Measurements from ENCODE around the gene STK24. TPM values are rescaled to one million over a fixed set of nuclear protein-coding genes. Genes with fewer than 3 reads are reported as not detected.
"Not testable (repeated sequence)": the region's sequence is repeated elsewhere in the genome, so short reads cannot be mapped to it uniquely, and the experiment has no call there.

The STK24 gene
- polyA plus RNA-seq, 2 donors, result 104 to 122 TPM

- Histone ChIP-seq H3K27me3 (ENCODE audit: control insufficient read depth in 1 of 2, insufficient read depth in 2 of 2, low read length in 2 of 2) (no peaks in the 10 kb centered on the region), H3K4me3 (ENCODE audit: low read depth in 1 of 2, low read length in 2 of 2) (peak overlapping the region; percentile 97 to 98), H3K36me3 (ENCODE audit: control insufficient read depth in 2 of 2, insufficient read depth in 2 of 2, low read length in 1 of 2) (no peaks in the 10 kb centered on the region), H3K9me3 (ENCODE audit: control insufficient read depth in 2 of 2, insufficient read depth in 1 of 2, low read depth in 1 of 2, low read length in 1 of 2) (no peaks in the 10 kb centered on the region), H3K27ac (ENCODE audit: low read depth in 2 of 2, low read length in 1 of 2) (peak overlapping the region; percentile 98), H3K4me1 (ENCODE audit: control insufficient read depth in 2 of 2, insufficient read depth in 2 of 2, low read length in 1 of 2) (peaks cover 4 to 8% of the 10 kb centered on the region in 2 donors)
- WGBS, 2 donors, result 14 to 15% methylated on average over 12 of the region's 12 CpGs
These were observed 1.7 kb downstream of the STK24 start for GRCh38 chr13:98575009-98575903.

- H3K4me1 ChIP-seq (ENCODE audit: control insufficient read depth in 2 of 2, insufficient read depth in 2 of 2, low read length in 1 of 2), result peaks cover 9 to 12% of the 10 kb centered on the region in 2 donors
- H3K27me3 ChIP-seq (ENCODE audit: control insufficient read depth in 1 of 2, insufficient read depth in 2 of 2, low read length in 2 of 2), result no peaks in the 10 kb centered on the region
These were observed 4.8 kb downstream of the STK24 start for GRCh38 chr13:98571955-98572662.

GRCh38 chr13:98570929-98571372, 6.0 kb downstream of the STK24 start:
- H3K4me1 ChIP-seq (ENCODE audit: control insufficient read depth in 2 of 2, insufficient read depth in 2 of 2, low read length in 1 of 2), result peaks cover 11 to 22% of the 10 kb centered on the region in 2 donors
- H3K27ac ChIP-seq (ENCODE audit: low read depth in 2 of 2, low read length in 1 of 2), result peak overlapping the region; percentile 68 to 95
- 20 to 25% methylated on average over 10 of the region's 10 CpGs for WGBS, 2 donors
- no peaks in the 10 kb centered on the region for H3K27me3 ChIP-seq (ENCODE audit: control insufficient read depth in 1 of 2, insufficient read depth in 2 of 2, low read length in 2 of 2)
- peak overlapping the region; percentile 30 to 97 for H3K4me3 ChIP-seq (ENCODE audit: low read depth in 1 of 2, low read length in 2 of 2)
- H3K36me3 ChIP-seq (ENCODE audit: control insufficient read depth in 2 of 2, insufficient read depth in 2 of 2, low read length in 1 of 2), result no peaks in the 10 kb centered on the region
- H3K9me3 ChIP-seq (ENCODE audit: control insufficient read depth in 2 of 2, insufficient read depth in 1 of 2, low read depth in 1 of 2, low read length in 1 of 2), result no peaks in the 10 kb centered on the region

More at GRCh38 chr13:98571955-98572662, 4.8 kb downstream of the STK24 start:
- 44 to 45% methylated on average over 11 of the region's 11 CpGs for WGBS, 2 donors
- Histone ChIP-seq H3K4me3 (ENCODE audit: low read depth in 1 of 2, low read length in 2 of 2) (peak overlapping the region; percentile 32 to 97), H3K9me3 (ENCODE audit: control insufficient read depth in 2 of 2, insufficient read depth in 1 of 2, low read depth in 1 of 2, low read length in 1 of 2) (no peaks in the 10 kb centered on the region), H3K27ac (ENCODE audit: low read depth in 2 of 2, low read length in 1 of 2) (peak overlapping the region; percentile 80 to 92), H3K36me3 (ENCODE audit: control insufficient read depth in 2 of 2, insufficient read depth in 2 of 2, low read length in 1 of 2) (no peaks in the 10 kb centered on the region)

GRCh38 chr13:98569494-98570367, 7.2 kb downstream of the STK24 start:
- 78 to 79% methylated on average over 17 of the region's 17 CpGs for WGBS, 2 donors
- not testable (repeated sequence) for H3K36me3 ChIP-seq (ENCODE audit: control insufficient read depth in 2 of 2, insufficient read depth in 2 of 2, low read length in 1 of 2); H3K9me3 ChIP-seq (ENCODE audit: control insufficient read depth in 2 of 2, insufficient read depth in 1 of 2, low read depth in 1 of 2, low read length in 1 of 2); H3K27me3 ChIP-seq (ENCODE audit: control insufficient read depth in 1 of 2, insufficient read depth in 2 of 2, low read length in 2 of 2)
- peak overlapping the region; percentile 65 to 73 for H3K27ac ChIP-seq (ENCODE audit: low read depth in 2 of 2, low read length in 1 of 2)
- H3K4me1 ChIP-seq (ENCODE audit: control insufficient read depth in 2 of 2, insufficient read depth in 2 of 2, low read length in 1 of 2), result peaks cover 15 to 26% of the 10 kb centered on the region in 2 donors
- peak overlapping the region in 1 of 2 donors; percentile 97 for H3K4me3 ChIP-seq (ENCODE audit: low read depth in 1 of 2, low read length in 2 of 2)

GRCh38 chr13:98568918-98569317, 8.0 kb downstream of the STK24 start:
- Histone ChIP-seq H3K27ac (ENCODE audit: low read depth in 2 of 2, low read length in 1 of 2) (peak overlapping the region in 1 of 2 donors; percentile 54), H3K27me3 (ENCODE audit: control insufficient read depth in 1 of 2, insufficient read depth in 2 of 2, low read length in 2 of 2) (no peaks in the 10 kb centered on the region), H3K36me3 (ENCODE audit: control insufficient read depth in 2 of 2, insufficient read depth in 2 of 2, low read length in 1 of 2) (peaks cover 0 to 3% of the 10 kb centered on the region in 2 donors), H3K4me3 (ENCODE audit: low read depth in 1 of 2, low read length in 2 of 2) (no peak overlapping the region), H3K4me1 (ENCODE audit: control insufficient read depth in 2 of 2, insufficient read depth in 2 of 2, low read length in 1 of 2) (peaks cover 15 to 26% of the 10 kb centered on the region in 2 donors), H3K9me3 (ENCODE audit: control insufficient read depth in 2 of 2, insufficient read depth in 1 of 2, low read depth in 1 of 2, low read length in 1 of 2) (no peaks in the 10 kb centered on the region)
- 81 to 83% methylated on average over 4 of the region's 4 CpGs for WGBS, 2 donors

- Histone ChIP-seq H3K4me1 (ENCODE audit: control insufficient read depth in 2 of 2, insufficient read depth in 2 of 2, low read length in 1 of 2) (peaks cover 15 to 26% of the 10 kb centered on the region in 2 donors), H3K27ac (ENCODE audit: low read depth in 2 of 2, low read length in 1 of 2) (peak overlapping the region in 1 of 2 donors; percentile 71), H3K9me3 (ENCODE audit: control insufficient read depth in 2 of 2, insufficient read depth in 1 of 2, low read depth in 1 of 2, low read length in 1 of 2) (no peaks in the 10 kb centered on the region), H3K27me3 (ENCODE audit: control insufficient read depth in 1 of 2, insufficient read depth in 2 of 2, low read length in 2 of 2) (no peaks in the 10 kb centered on the region), H3K4me3 (ENCODE audit: low read depth in 1 of 2, low read length in 2 of 2) (peak overlapping the region in 1 of 2 donors; percentile 37), H3K36me3 (ENCODE audit: control insufficient read depth in 2 of 2, insufficient read depth in 2 of 2, low read length in 1 of 2) (peaks cover 0 to 3% of the 10 kb centered on the region in 2 donors)
- WGBS, 2 donors, result 89 to 93% methylated on average over 13 of the region's 13 CpGs
These were observed 9.8 kb downstream of the STK24 start for GRCh38 chr13:98567140-98567539.

GRCh38 chr13:98565726-98566565, 11.0 kb downstream of the STK24 start:
- no peaks in the 10 kb centered on the region for H3K27me3 ChIP-seq (ENCODE audit: control insufficient read depth in 1 of 2, insufficient read depth in 2 of 2, low read length in 2 of 2)
- H3K4me1 ChIP-seq (ENCODE audit: control insufficient read depth in 2 of 2, insufficient read depth in 2 of 2, low read length in 1 of 2), result peaks cover 10 to 21% of the 10 kb centered on the region in 2 donors
- WGBS, 2 donors, result 33 to 42% methylated on average over 18 of the region's 18 CpGs
- H3K36me3 ChIP-seq (ENCODE audit: control insufficient read depth in 2 of 2, insufficient read depth in 2 of 2, low read length in 1 of 2), result peaks cover 0 to 4% of the 10 kb centered on the region in 2 donors
- peak overlapping the region; percentile 13 to 37 for H3K4me3 ChIP-seq (ENCODE audit: low read depth in 1 of 2, low read length in 2 of 2)
- peak overlapping the region; percentile 54 to 85 for H3K27ac ChIP-seq (ENCODE audit: low read depth in 2 of 2, low read length in 1 of 2)
- no peaks in the 10 kb centered on the region for H3K9me3 ChIP-seq (ENCODE audit: control insufficient read depth in 2 of 2, insufficient read depth in 1 of 2, low read depth in 1 of 2, low read length in 1 of 2)

GRCh38 chr13:98564204-98564603, 12.7 kb downstream of the STK24 start:
- Histone ChIP-seq H3K36me3 (ENCODE audit: control insufficient read depth in 2 of 2, insufficient read depth in 2 of 2, low read length in 1 of 2) (peaks cover 0 to 6% of the 10 kb centered on the region in 2 donors), H3K27me3 (ENCODE audit: control insufficient read depth in 1 of 2, insufficient read depth in 2 of 2, low read length in 2 of 2) (no peaks in the 10 kb centered on the region), H3K9me3 (ENCODE audit: control insufficient read depth in 2 of 2, insufficient read depth in 1 of 2, low read depth in 1 of 2, low read length in 1 of 2) (no peaks in the 10 kb centered on the region), H3K27ac (ENCODE audit: low read depth in 2 of 2, low read length in 1 of 2) (peak overlapping the region in 1 of 2 donors; percentile 50), H3K4me1 (ENCODE audit: control insufficient read depth in 2 of 2, insufficient read depth in 2 of 2, low read length in 1 of 2) (peaks cover 13 to 21% of the 10 kb centered on the region in 2 donors), H3K4me3 (ENCODE audit: low read depth in 1 of 2, low read length in 2 of 2) (no peak overlapping the region)
- WGBS, 2 donors, result 74 to 79% methylated on average over 8 to 9 of the region's 9 CpGs
